GM18870 (cell line): Measurements from ENCODE around the gene SQOR.

Experiments
- ATAC-seq: cut with Tn5 transposase; IDR thresholded peaks from one replicate; pipeline ENCODE4 v1.9.1; 2021; ENCODE audit warnings: moderate library complexity; ENCODE audit not compliant: unreplicated experiment

SQOR gene

GRCh38 chr15:45634432-45635190 lies at the start of gene SQOR:
TSS of gene SQOR (plus strand) at chr15:45635029. CDS start at chr15:45658924, 23,895 bp downstream.
- ATAC-seq, result peak; percentile 62

- ATAC-seq, result no peak
Observed at GRCh38 chr15:45585069-45585791, 49.6 kb upstream of the SQOR start.

- no peak for ATAC-seq
Observed at GRCh38 chr15:45586125-45586524, 48.7 kb upstream of the SQOR start.

GRCh38 chr15:45586601-45587094 lies 48.2 kb upstream of the SQOR start:
- peak; percentile 5 for ATAC-seq

GRCh38 chr15:45587095-45587862 lies 47.5 kb upstream of the SQOR start, which contains the start of gene BLOC1S6:
TSS of gene BLOC1S6 (plus strand) at chr15:45587379. CDS start at chr15:45587444, 65 bp downstream.
- ATAC-seq, result peak; percentile 59

- ATAC-seq, result no peak
Observed at GRCh38 chr15:45587863-45588170, 47.0 kb upstream of the SQOR start.

- ATAC-seq, result no peak
Observed at GRCh38 chr15:45588219-45588875, 46.5 kb upstream of the SQOR start.

GRCh38 chr15:45589256-45589655 lies 45.6 kb upstream of the SQOR start:
- no peak for ATAC-seq

- no peak for ATAC-seq
Observed at GRCh38 chr15:45594319-45594718, 40.5 kb upstream of the SQOR start.

GRCh38 chr15:45594835-45595530 lies 39.8 kb upstream of the SQOR start:
- ATAC-seq, result no peak

GRCh38 chr15:45603881-45604280 lies 30.9 kb upstream of the SQOR start:
- no peak for ATAC-seq

- no peak for ATAC-seq
Observed at GRCh38 chr15:45604326-45604725, 30.5 kb upstream of the SQOR start.

GRCh38 chr15:45606413-45606812 lies 28.4 kb upstream of the SQOR start:
- ATAC-seq, result no peak

GRCh38 chr15:45606841-45607240 lies 28.0 kb upstream of the SQOR start:
- ATAC-seq, result no peak

GRCh38 chr15:45611305-45611704 lies 23.5 kb upstream of the SQOR start:
- no peak for ATAC-seq

GRCh38 chr15:45612790-45613415 lies 21.9 kb upstream of the SQOR start:
- ATAC-seq, result no peak

GRCh38 chr15:45616901-45617323 lies 17.9 kb upstream of the SQOR start:
- ATAC-seq, result no peak

GRCh38 chr15:45618813-45619212 lies 16.0 kb upstream of the SQOR start:
- ATAC-seq, result no peak

GRCh38 chr15:45628136-45628535 lies 6.7 kb upstream of the SQOR start:
- no peak for ATAC-seq
